ACC112 (cell line): ENCODE measurements around the gene VPREB1.
"Not testable (repeated sequence)": the region's sequence is repeated elsewhere in the genome, so short reads cannot be mapped to it uniquely, and the experiment has no call there.

Experiments used
- H2AFZ ChIP-seq: fragments of 200-600 bp; sonication (generic); one replicate; pipeline ENCODE4 v1.6.0; 2017; ENCODE audit warnings: antibody characterized with exemption, low read length; ENCODE audit not compliant: unreplicated experiment
- H3K27ac ChIP-seq: fragments of 200-600 bp; sonication (generic); 2 replicates; pipeline ENCODE4 v1.5.1; 2014; ENCODE audit warnings: low read depth, mild to moderate bottlenecking, antibody characterized with exemption, low read length, moderate library complexity
- H3K27me3 ChIP-seq: fragments of 200-600 bp; sonication (generic); 2 replicates; pipeline ENCODE4 v1.6.1; 2014; ENCODE audit warnings: mild to moderate bottlenecking, antibody characterized with exemption, low read length, moderate library complexity, mixed read lengths; ENCODE audit not compliant: insufficient read depth
- H3K36me3 ChIP-seq: fragments of 200-600 bp; sonication (generic); 2 replicates; pipeline ENCODE4 v1.6.1; 2016; ENCODE audit warnings: mild to moderate bottlenecking, antibody characterized with exemption, low read length, moderate library complexity, mixed read lengths; ENCODE audit not compliant: insufficient read depth
- H3K4me1 ChIP-seq: fragments of 200-600 bp; sonication (generic); one replicate; pipeline ENCODE4 v1.6.1; 2016; ENCODE audit warnings: low read length, mixed read lengths; ENCODE audit not compliant: insufficient read depth, unreplicated experiment, control insufficient read depth
- H3K4me3 ChIP-seq: fragments of 200-600 bp; sonication (generic); 2 replicates; pipeline ENCODE4 v1.5.1; 2014; ENCODE audit warnings: mild to moderate bottlenecking, low read depth, low read length
- H3K79me2 ChIP-seq: fragments of 200-600 bp; sonication (generic); one replicate; pipeline ENCODE4 v1.6.0; 2016; ENCODE audit warnings: low read length; ENCODE audit not compliant: control insufficient read depth, unreplicated experiment, insufficient read depth

VPREB1 gene

DNA sequence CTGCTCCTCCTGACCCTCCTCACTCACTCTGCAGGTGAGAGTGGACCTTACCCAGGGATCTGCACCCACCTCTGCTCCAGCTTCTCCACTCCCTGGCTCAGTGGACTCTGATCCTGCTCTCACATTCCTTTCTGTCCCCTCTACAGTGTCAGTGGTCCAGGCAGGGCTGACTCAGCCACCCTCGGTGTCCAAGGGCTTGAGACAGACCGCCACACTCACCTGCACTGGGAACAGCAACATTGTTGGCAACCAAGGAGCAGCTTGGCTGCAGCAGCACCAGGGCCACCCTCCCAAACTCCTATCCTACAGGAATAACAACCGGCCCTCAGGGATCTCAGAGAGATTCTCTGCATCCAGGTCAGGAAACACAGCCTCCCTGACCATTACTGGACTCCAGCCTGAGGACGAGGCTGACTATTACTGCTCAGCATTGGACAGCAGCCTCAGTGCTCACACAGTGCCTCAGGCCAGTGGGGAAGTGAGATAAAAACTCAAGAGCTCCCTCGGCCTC is 29.7 kb upstream of the VPREB1 start:
- Histone ChIP-seq H3K4me3 (no peak overlapping the region), H3K79me2 (no peaks in the 10 kb centered on the region), H2AFZ (no peak overlapping the region), H3K36me3 (no peaks in the 10 kb centered on the region), H3K4me1 (peaks cover 7% of the 10 kb centered on the region), H3K27me3 (no peaks in the 10 kb centered on the region), H3K27ac (no peak overlapping the region)

DNA sequence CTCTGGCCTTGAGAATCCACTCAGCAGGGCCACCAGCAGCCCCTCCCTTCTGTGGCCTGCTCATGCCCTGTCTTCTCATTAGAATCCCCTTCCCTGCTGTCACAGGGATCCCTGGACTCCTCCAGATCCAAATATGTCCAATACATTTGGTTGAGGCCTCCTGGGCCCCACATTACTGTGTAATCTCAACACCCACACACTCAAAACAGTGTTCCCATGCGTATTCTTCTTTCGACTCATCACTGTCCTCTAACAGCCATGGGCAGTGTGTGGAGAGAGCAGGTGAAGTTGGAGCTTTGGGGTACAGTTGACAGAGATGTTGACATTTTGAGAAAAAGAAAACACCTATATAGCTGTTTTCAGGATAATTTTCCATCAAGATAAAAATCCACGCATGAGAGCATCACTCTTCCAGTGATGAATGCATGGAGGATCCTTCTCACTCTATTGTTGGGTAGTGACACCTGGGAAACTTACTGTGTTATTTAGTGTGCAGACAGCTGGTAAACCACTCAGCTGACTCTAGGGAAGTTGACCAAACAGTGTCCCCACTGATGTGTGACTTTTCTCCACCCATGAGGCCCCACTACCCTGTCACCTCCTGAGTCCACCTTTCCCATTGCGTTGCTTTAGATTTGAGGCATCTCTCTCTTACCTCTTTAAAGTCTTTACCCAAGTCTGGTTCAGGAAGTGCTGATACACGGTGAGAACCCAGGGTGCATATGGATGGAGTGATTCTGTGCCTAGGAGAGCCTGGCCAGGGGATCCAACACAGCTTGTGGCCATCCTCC is 28.7 kb upstream of the VPREB1 start:
- no peaks in the 10 kb centered on the region for H3K27me3 ChIP-seq
- no peak overlapping the region for H2AFZ ChIP-seq
- H3K4me3 ChIP-seq, result no peak overlapping the region
- no peak overlapping the region for H3K27ac ChIP-seq
- no peaks in the 10 kb centered on the region for H3K36me3 ChIP-seq
- H3K4me1 ChIP-seq, result no peaks in the 10 kb centered on the region
- H3K79me2 ChIP-seq, result no peaks in the 10 kb centered on the region

DNA sequence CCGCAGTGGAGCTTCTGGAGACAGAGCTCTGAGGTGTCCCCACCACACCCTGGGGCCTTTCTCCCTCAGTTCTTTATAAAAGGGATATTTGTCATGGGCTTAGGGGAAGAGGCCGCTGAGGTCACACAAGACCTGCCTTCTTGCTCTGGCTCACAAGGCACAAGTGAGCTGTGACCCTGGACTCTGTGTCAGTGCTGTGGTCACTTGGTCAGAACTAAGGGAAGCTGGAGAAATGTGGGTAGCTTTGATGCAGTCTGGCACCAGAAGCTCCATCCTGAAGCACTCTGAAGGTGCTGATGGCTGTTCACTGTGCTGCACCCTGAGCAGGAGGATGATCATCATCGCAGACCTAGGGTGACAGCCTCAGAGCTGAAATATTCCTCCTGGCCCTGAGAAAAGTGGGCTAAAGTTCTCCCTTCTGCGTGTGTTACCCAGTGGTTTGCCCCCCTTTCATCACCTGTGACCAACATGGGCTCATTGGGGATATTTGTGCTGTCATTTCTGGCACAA is 28.1 kb upstream of the VPREB1 start:
- Histone ChIP-seq H2AFZ (no peak overlapping the region), H3K27me3 (no peaks in the 10 kb centered on the region), H3K79me2 (no peaks in the 10 kb centered on the region), H3K36me3 (no peaks in the 10 kb centered on the region), H3K4me3 (no peak overlapping the region), H3K27ac (no peak overlapping the region), H3K4me1 (no peaks in the 10 kb centered on the region)

DNA sequence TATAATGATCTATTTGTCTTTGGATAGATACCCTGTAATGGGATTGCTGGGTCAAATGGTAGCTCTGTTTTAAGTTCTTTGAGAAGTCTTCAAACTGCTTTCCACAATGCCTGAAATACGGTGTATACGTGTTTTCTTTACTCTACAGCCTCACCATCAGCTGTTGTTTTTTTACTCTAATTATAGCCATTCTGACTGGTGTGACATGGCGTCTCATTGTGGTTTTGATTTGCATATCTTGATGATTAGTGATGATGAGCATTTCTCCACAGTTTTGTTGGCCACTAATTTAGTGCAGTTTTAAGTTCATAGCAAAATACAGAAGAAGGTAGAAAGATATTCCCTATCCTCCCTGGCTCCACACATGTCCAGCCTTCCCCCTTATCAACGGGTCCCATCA is 26.3 kb upstream of the VPREB1 start:
- no peaks in the 10 kb centered on the region for H3K27me3 ChIP-seq
- H3K36me3 ChIP-seq, result no peaks in the 10 kb centered on the region
- H3K4me1 ChIP-seq, result no peaks in the 10 kb centered on the region
- H3K4me3 ChIP-seq, result no peak overlapping the region
- no peaks in the 10 kb centered on the region for H3K79me2 ChIP-seq
- H2AFZ ChIP-seq, result no peak overlapping the region
- H3K27ac ChIP-seq, result no peak overlapping the region

DNA sequence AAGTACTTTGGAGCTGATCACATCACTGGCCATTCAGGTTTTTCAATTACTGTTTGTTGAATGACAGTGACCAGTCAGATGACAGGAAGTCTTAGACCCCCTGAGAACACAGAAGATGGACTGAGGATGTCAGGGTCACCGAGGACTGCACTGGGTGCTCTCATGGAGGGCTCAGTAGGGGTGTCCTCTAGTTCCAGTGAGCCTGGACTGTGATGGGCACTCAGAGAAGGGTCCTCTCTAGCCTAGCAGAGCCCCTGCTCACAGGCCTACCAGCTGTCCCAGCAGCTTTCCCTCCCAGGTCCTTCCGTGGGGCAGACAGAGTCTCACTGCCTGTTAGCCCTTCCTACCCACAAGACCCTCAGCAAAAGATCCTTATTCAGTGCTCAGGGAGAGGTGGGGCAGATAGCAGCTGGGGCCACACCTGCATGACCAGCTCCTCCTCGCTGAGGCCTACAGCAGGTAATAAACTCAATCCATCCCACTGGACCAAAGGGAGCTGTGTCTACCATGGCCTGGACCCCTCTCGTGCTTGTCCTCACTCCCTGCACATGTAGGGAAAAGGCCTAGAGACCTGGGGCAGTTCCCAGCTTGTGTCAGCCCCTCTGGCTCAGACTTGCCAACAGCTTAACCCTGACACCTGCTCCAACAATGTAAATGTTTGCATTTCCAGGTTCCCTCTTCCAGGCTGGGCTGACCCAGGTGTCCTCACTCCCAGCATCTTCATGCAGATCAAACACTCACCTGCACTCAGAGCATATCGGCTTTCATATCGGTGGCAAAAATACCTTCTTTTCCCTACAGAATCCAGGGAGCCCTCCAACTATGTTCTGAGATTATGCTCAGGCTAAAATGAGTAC is 25.2 kb upstream of the VPREB1 start:
- Histone ChIP-seq H3K79me2 (no peaks in the 10 kb centered on the region), H3K4me3 (no peak overlapping the region), H2AFZ (no peak overlapping the region), H3K36me3 (no peaks in the 10 kb centered on the region), H3K27ac (no peak overlapping the region), H3K27me3 (no peaks in the 10 kb centered on the region), H3K4me1 (no peaks in the 10 kb centered on the region)

- not testable (repeated sequence) for H3K36me3 ChIP-seq, H2AFZ ChIP-seq, H3K4me1 ChIP-seq, H3K79me2 ChIP-seq, H3K27me3 ChIP-seq, H3K4me3 ChIP-seq, H3K27ac ChIP-seq
Measured at GRCh38 chr22:22221043-22221442, 23.5 kb upstream of the VPREB1 start.

- Histone ChIP-seq H3K36me3 (no peaks in the 10 kb centered on the region), H3K27me3 (no peaks in the 10 kb centered on the region), H3K4me3 (no peak overlapping the region), H3K4me1 (no peaks in the 10 kb centered on the region), H3K27ac (no peak overlapping the region), H3K79me2 (no peaks in the 10 kb centered on the region), H2AFZ (no peak overlapping the region)
Measured at GRCh38 chr22:22226448-22227187, 18.0 kb upstream of the VPREB1 start.

GRCh38 chr22:22228421-22228820 is 16.2 kb upstream of the VPREB1 start:
- no peaks in the 10 kb centered on the region for H3K79me2 ChIP-seq
- no peaks in the 10 kb centered on the region for H3K27me3 ChIP-seq
- H3K36me3 ChIP-seq, result no peaks in the 10 kb centered on the region
- H3K27ac ChIP-seq, result no peak overlapping the region
- H2AFZ ChIP-seq, result no peak overlapping the region
- H3K4me1 ChIP-seq, result no peaks in the 10 kb centered on the region
- no peak overlapping the region for H3K4me3 ChIP-seq

DNA sequence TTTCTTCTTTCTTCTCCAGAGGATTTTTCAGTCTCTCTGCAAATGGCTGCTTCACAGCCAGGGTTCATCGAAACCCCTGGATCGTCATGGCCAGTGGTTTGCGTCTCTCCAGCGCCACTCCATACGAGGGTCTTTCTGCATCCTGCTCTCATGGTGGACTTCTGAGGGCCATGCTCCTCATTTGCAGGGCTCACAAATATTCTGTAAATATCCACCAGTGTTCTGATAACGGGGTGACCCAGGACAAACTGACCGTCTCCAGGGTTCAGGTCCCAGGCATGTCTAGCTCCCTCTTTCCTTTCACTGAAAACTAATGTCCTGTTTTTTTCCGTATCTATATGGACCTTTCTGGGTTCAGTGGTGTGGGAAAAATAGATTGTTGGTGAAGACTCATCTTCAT is 15.7 kb upstream of the VPREB1 start:
- Histone ChIP-seq H3K27ac (no peak overlapping the region), H3K4me3 (no peak overlapping the region), H3K79me2 (no peaks in the 10 kb centered on the region), H3K36me3 (no peaks in the 10 kb centered on the region), H3K4me1 (no peaks in the 10 kb centered on the region), H3K27me3 (no peaks in the 10 kb centered on the region), H2AFZ (no peak overlapping the region)

GRCh38 chr22:22229683-22230420 is 14.7 kb upstream of the VPREB1 start:
- H3K36me3 ChIP-seq, result no peaks in the 10 kb centered on the region
- H3K27me3 ChIP-seq, result no peaks in the 10 kb centered on the region
- no peaks in the 10 kb centered on the region for H3K4me1 ChIP-seq
- no peaks in the 10 kb centered on the region for H3K79me2 ChIP-seq
- no peak overlapping the region for H3K4me3 ChIP-seq
- H2AFZ ChIP-seq, result no peak overlapping the region
- no peak overlapping the region for H3K27ac ChIP-seq
